H1 (cell line): Measurements from ENCODE around the gene CACNA2D3. TPM values are rescaled to one million over a fixed set of nuclear protein-coding genes. Genes with fewer than 3 reads are reported as not detected.

Experiments used
- CTCF ChIA-PET: fragments of 300-600 bp; sonication (Branson Sonifier 250); formaldehyde crosslinking; loops from one replicate; lab custom pipeline; 2021; ENCODE audit not compliant: partially characterized antibody; lab: Charles Lee
- POLR2A ChIA-PET: fragments of 300-600 bp; sonication (Branson Sonifier 250); formaldehyde crosslinking; loops from one replicate; lab custom pipeline; 2021; ENCODE audit warnings: inconsistent platforms; ENCODE audit not compliant: partially characterized antibody; lab: Charles Lee
- DNase-seq, 2 experiments: peaks; one replicate each; pipeline versions ENCODE4 v3.0.0 to v3.0.0-alpha.2; 2010 to 2022; ENCODE audit warnings: low spot score in 2 of 2, low read depth in 1 of 2, mixed read lengths in 1 of 2
- FAIRE-seq: peaks from 2 replicates; lab custom pipeline; 2011; peaks lifted over from hg19 to GRCh38; lab: Jason Lieb, UNC
- H2AFZ ChIP-seq: 2 replicates; pipeline ENCODE4 v1.8.1; 2012; ENCODE audit warnings: low read length, inconsistent platforms
- H2AK5ac ChIP-seq: 2 replicates; pipeline ENCODE4 v1.6.1; 2013; ENCODE audit warnings: low read depth, low read length
- H2BK120ac ChIP-seq: replicated peaks from 2 replicates; pipeline ENCODE3; 2013; ENCODE audit warnings: low read depth, low read length, inconsistent platforms
- H2BK12ac ChIP-seq: 2 replicates; pipeline ENCODE4 v1.6.1; 2013; ENCODE audit warnings: low read depth, low read length
- H2BK15ac ChIP-seq: 2 replicates; pipeline ENCODE4 v1.6.1; 2013; ENCODE audit warnings: low read length
- H2BK20ac ChIP-seq: 2 replicates; pipeline ENCODE4 v1.6.1; 2013; ENCODE audit warnings: low read length
- H2BK5ac ChIP-seq: 2 replicates; pipeline ENCODE4 v1.6.1; 2013; ENCODE audit warnings: low read depth, low read length
- H3K14ac ChIP-seq: 2 replicates; pipeline ENCODE4 v1.6.1; 2013; ENCODE audit warnings: inconsistent platforms; ENCODE audit not compliant: insufficient read length
- H3K18ac ChIP-seq: 2 replicates; pipeline ENCODE4 v1.6.1; 2013; ENCODE audit warnings: low read length; ENCODE audit errors: extremely low read depth
- H3K23ac ChIP-seq: 2 replicates; pipeline ENCODE4 v1.6.1; 2013; ENCODE audit warnings: inconsistent platforms; ENCODE audit not compliant: insufficient read length
- H3K23me2 ChIP-seq: 2 replicates; pipeline ENCODE4 v1.6.1; 2013; ENCODE audit warnings: low read depth, low read length
- H3K27ac ChIP-seq: 2 replicates; pipeline ENCODE4 v1.6.1; 2011; ENCODE audit warnings: low read depth, low read length, inconsistent platforms
- H3K27me3 ChIP-seq, 4 experiments: replicated peaks in 1 of 4; 1 replicate in 1 of 4; 2 replicates in 3 of 4; pipeline versions ENCODE4 v1.6.1 to v1.8.1; 2011 to 2013; ENCODE audit warnings: low read length in 3 of 4, mild to moderate bottlenecking in 3 of 4, inconsistent platforms in 2 of 4, mixed read lengths in 2 of 4, moderate library complexity in 1 of 4; ENCODE audit not compliant: control insufficient read depth in 3 of 4, insufficient read depth in 3 of 4; ENCODE audit errors: extremely low read depth in 1 of 4
- H3K36me3 ChIP-seq, 4 experiments: 2 replicates each; pipeline versions ENCODE4 v1.6.1 to v1.8.1; 2011 to 2013; ENCODE audit warnings: mild to moderate bottlenecking in 4 of 4, low read length in 3 of 4, moderate library complexity in 2 of 4, control low read depth in 1 of 4, inconsistent platforms in 1 of 4; ENCODE audit not compliant: insufficient read depth in 4 of 4, control insufficient read depth in 2 of 4
- H3K4ac ChIP-seq: replicated peaks from 2 replicates; pipeline ENCODE3; 2013; ENCODE audit warnings: low read length, low read depth, mixed read lengths, inconsistent platforms; ENCODE audit not compliant: insufficient read length
- H3K4me1 ChIP-seq, 4 experiments: replicated peaks in 1 of 4; 1 replicate in 1 of 4; 2 replicates in 3 of 4; pipeline versions ENCODE4 v1.6.1 to v1.8.1; 2011 to 2013; ENCODE audit warnings: low read length in 3 of 4, inconsistent platforms in 2 of 4, mixed read lengths in 1 of 4; ENCODE audit not compliant: insufficient read depth in 4 of 4, control insufficient read depth in 3 of 4
- H3K4me2 ChIP-seq, 2 experiments: 2 replicates each; pipeline versions ENCODE4 v1.6.1 to v1.8.1; 2011 to 2013; ENCODE audit warnings: low read depth in 2 of 2, low read length in 2 of 2, control low read depth in 1 of 2, inconsistent platforms in 1 of 2, mild to moderate bottlenecking in 1 of 2; ENCODE audit not compliant: insufficient read depth in 1 of 2
- H3K4me3 ChIP-seq, 4 experiments: fragments of 200-600, 300-600 bp in 1 of 4; sonication (generic), shearing (Covaris generic), sonication (Bioruptor Twin) in 1 of 4; 2 replicates each; pipeline versions ENCODE4 v1.5.1 to v1.8.1; 2011 to 2016; ENCODE audit warnings: low read length in 4 of 4, low read depth in 3 of 4, control low read depth in 2 of 4, inconsistent platforms in 2 of 4, mild to moderate bottlenecking in 2 of 4, mixed read lengths in 1 of 4, moderate library complexity in 1 of 4; ENCODE audit not compliant: insufficient read depth in 2 of 4; ENCODE audit errors: extremely low read depth in 1 of 4
- H3K56ac ChIP-seq: replicated peaks from 2 replicates; pipeline ENCODE3; 2013; ENCODE audit warnings: low read depth, mild to moderate bottlenecking, mixed read lengths, low read length, inconsistent platforms; ENCODE audit not compliant: insufficient read length
- H3K79me1 ChIP-seq: 2 replicates; pipeline ENCODE4 v1.6.1; 2013; ENCODE audit warnings: low read depth, low read length, control low read depth
- H3K79me2 ChIP-seq, 2 experiments: 2 replicates each; pipeline versions ENCODE4 v1.6.1 to v1.8.1; 2012 to 2013; ENCODE audit warnings: low read length in 2 of 2, mild to moderate bottlenecking in 2 of 2, inconsistent platforms in 1 of 2; ENCODE audit not compliant: insufficient read depth in 2 of 2, control insufficient read depth in 1 of 2
- H3K9ac ChIP-seq, 4 experiments: replicated peaks in 1 of 4; 1 replicate in 1 of 4; 2 replicates in 3 of 4; pipeline versions ENCODE4 v1.6.1 to v1.8.1; 2011 to 2013; ENCODE audit warnings: low read depth in 3 of 4, low read length in 3 of 4, control low read depth in 2 of 4, mild to moderate bottlenecking in 2 of 4, moderate library complexity in 2 of 4, inconsistent platforms in 1 of 4; ENCODE audit errors: extremely low read depth in 1 of 4
- H3K9me3 ChIP-seq, 2 experiments: 2 replicates each; pipeline versions ENCODE4 v1.6.1 to v1.8.1; 2012 to 2013; ENCODE audit warnings: mild to moderate bottlenecking in 2 of 2, moderate library complexity in 2 of 2, control low read depth in 1 of 2, inconsistent platforms in 1 of 2, low read depth in 1 of 2, low read length in 1 of 2, mixed read lengths in 1 of 2; ENCODE audit not compliant: insufficient read depth in 2 of 2
- H4K20me1 ChIP-seq, 2 experiments: replicated peaks in 1 of 2; 2 replicates each; pipeline versions ENCODE3 to v1.8.1; 2011 to 2013; ENCODE audit warnings: inconsistent platforms in 2 of 2, low read length in 2 of 2, mild to moderate bottlenecking in 1 of 2; ENCODE audit not compliant: insufficient read depth in 2 of 2, control insufficient read depth in 1 of 2
- H4K5ac ChIP-seq: 2 replicates; pipeline ENCODE4 v1.6.1; 2013; ENCODE audit warnings: low read length, low read depth, mixed read lengths, inconsistent platforms; ENCODE audit not compliant: insufficient read length
- H4K8ac ChIP-seq: 2 replicates; pipeline ENCODE4 v1.8.0; 2013; ENCODE audit warnings: mild to moderate bottlenecking, moderate library complexity, low read length, inconsistent platforms; ENCODE audit not compliant: insufficient read depth; ENCODE audit errors: extremely low read depth
- H4K91ac ChIP-seq: replicated peaks from 2 replicates; pipeline ENCODE3; 2013; ENCODE audit warnings: low read length, mixed read lengths, inconsistent platforms; ENCODE audit not compliant: insufficient read length
- BRCA1 ChIP-seq: IDR thresholded peaks from 2 replicates; pipeline ENCODE4 v1.6.1; 2012; ENCODE audit warnings: low read depth, low read length, improper control_type of control experiment
- CEBPB ChIP-seq: IDR thresholded peaks from 2 replicates; pipeline ENCODE4 v1.6.1; 2012; ENCODE audit warnings: low read depth, low read length
- CTBP2 ChIP-seq: IDR thresholded peaks from 2 replicates; pipeline ENCODE4 v1.7.0; 2011; ENCODE audit warnings: borderline replicate concordance, mild to moderate bottlenecking, moderate library complexity, mixed read lengths, low read length; ENCODE audit not compliant: insufficient read depth, insufficient read length
- E2F6 ChIP-seq: IDR thresholded peaks from 2 replicates; pipeline ENCODE4 v1.6.1; 2012; ENCODE audit warnings: inconsistent platforms
- FOSL1 ChIP-seq: IDR thresholded peaks from 2 replicates; pipeline ENCODE4 v1.6.1; 2011; ENCODE audit warnings: mild to moderate bottlenecking, low read depth, low read length, moderate library complexity; ENCODE audit not compliant: insufficient read depth
- GTF2F1 ChIP-seq: IDR thresholded peaks from 2 replicates; pipeline ENCODE4 v1.6.1; 2012; ENCODE audit warnings: low read depth, low read length, improper control_type of control experiment, borderline replicate concordance
- JUND ChIP-seq: IDR thresholded peaks from 2 replicates; pipeline ENCODE4 v1.6.1; 2011; ENCODE audit warnings: mild to moderate bottlenecking, improper control_type of control experiment, low read length
- KDM1A ChIP-seq: fragments of 200-600, 300-600 bp; sonication (generic); IDR thresholded peaks from 2 replicates; pipeline ENCODE4 v1.7.1; 2016; ENCODE audit warnings: mild to moderate bottlenecking, low read length, borderline replicate concordance
- MAX ChIP-seq: IDR thresholded peaks from 2 replicates; pipeline ENCODE4 v1.6.1; 2012; ENCODE audit warnings: inconsistent platforms
- SAP30 ChIP-seq: fragments of 300-600 bp; sonication (generic); IDR thresholded peaks from 2 replicates; pipeline ENCODE4 v1.7.1; 2012; ENCODE audit warnings: low read length, moderate library complexity, mild to moderate bottlenecking, inconsistent platforms; ENCODE audit not compliant: insufficient read depth, insufficient replicate concordance
- SIRT6 ChIP-seq: IDR thresholded peaks from one replicate; pipeline ENCODE4 v1.7.1; 2012; ENCODE audit warnings: low read length, inconsistent platforms
- SP1 ChIP-seq: IDR thresholded peaks from 2 replicates; pipeline ENCODE4 v1.6.1; 2011; ENCODE audit warnings: low read depth, low read length
- SRF ChIP-seq: IDR thresholded peaks from 2 replicates; pipeline ENCODE4 v1.6.1; 2011; ENCODE audit warnings: mild to moderate bottlenecking, low read depth, low read length, moderate library complexity
- TBP ChIP-seq: IDR thresholded peaks from 2 replicates; pipeline ENCODE4 v1.6.1; 2011; ENCODE audit warnings: low read depth, low read length, improper control_type of control experiment
- TEAD4 ChIP-seq: IDR thresholded peaks from 2 replicates; pipeline ENCODE4 v1.6.1; 2012; ENCODE audit warnings: low read depth, low read length, inconsistent platforms, mixed read lengths
- WGBS, 2 experiments: shearing (Covaris generic) in 1 of 2; methylation state at CpG; one replicate each; pipeline versions ENCODE4 v1.1.6 to v1.1.7; 2013 to 2015; ENCODE audit warnings: low lambda C conversion rate in 2 of 2, mixed read lengths in 2 of 2, inconsistent platforms in 1 of 2, low coverage in 1 of 2, missing lambda C conversion rate in 1 of 2; ENCODE audit not compliant: insufficient replicate concordance in 2 of 2, insufficient coverage in 1 of 2, insufficient read length in 1 of 2; ENCODE audit errors: extremely low coverage in 1 of 2, missing lambda C conversion rate in 1 of 2; 5-methylcytosine and 5-hydroxymethylcytosine counted together
- polyA plus RNA-seq, 7 experiments: library from polyadenylated mRNA; depleted of rRNA in 3 of 7; stranded (reverse) in 5 of 7; unstranded in 2 of 7; fragments of >200 nt in 5 of 7; fragments of 200-250 nt in 2 of 7; gene quantifications; 1 replicate in 5 of 7; 2 replicates in 1 of 7; 4 replicates in 1 of 7; pipeline versions ENCODE4 v1.2.1 to v1.2.3, GENCODE V29; 2011 to 2013; ENCODE audit warnings: missing spikeins in 2 of 7, mixed read lengths in 2 of 7
- total RNA-seq: library from RNA; stranded (reverse); fragmentation: NEBNext Ultra II Directional; extraction: Animal tissue kit (Norgen Biotek cat#: 25700); gene quantifications from 2 replicates; pipeline ENCODE4 v1.2.1, GENCODE V29; 2021

The CACNA2D3 gene
- total and polyA plus RNA-seq, 2 of the 8 experiments (the other 6 are each of a cell fraction or from before 2014, with no cell fraction given), result 1.5 to 1.8 TPM

GRCh38 chr3:54264050-54264449 lies 141.7 kb downstream of the CACNA2D3 start:
- H3K27ac ChIP-seq, result no peak overlapping the region
- ChIA-PET POLR2A (no interaction called here), CTCF (no interaction called here)
- H3K23me2 ChIP-seq, result no peaks in the 10 kb centered on the region
- H2BK5ac ChIP-seq, result no peak overlapping the region
- H3K56ac ChIP-seq, result no peak overlapping the region
- H4K5ac ChIP-seq, result no peak overlapping the region
- H3K9me3 ChIP-seq, result no peaks in the 10 kb centered on the region
- H3K4ac ChIP-seq, result no peak overlapping the region
- DNase-seq, result no peak
- no peak overlapping the region for H2BK15ac ChIP-seq
- H4K20me1 ChIP-seq, result no peaks in the 10 kb centered on the region
- no peak overlapping the region for H2AK5ac ChIP-seq
- no peak overlapping the region; the same call in 1 of the 2 replicates for H4K8ac ChIP-seq
- no peak overlapping the region for H2BK20ac ChIP-seq
- H3K23ac ChIP-seq, result no peak overlapping the region
- H3K18ac ChIP-seq, result no peak overlapping the region
- H3K4me1 ChIP-seq, result no peaks in the 10 kb centered on the region
- no peak overlapping the region for H3K4me3 ChIP-seq
- H2AFZ ChIP-seq, result no peak overlapping the region
- WGBS, 2 experiments, result 74% methylated on average over 4 of the region's 4 CpGs; no CpG with 5 or more reads in 1 of the 2 experiments
- no peak overlapping the region for H2BK12ac ChIP-seq
- no peak overlapping the region for H2BK120ac ChIP-seq
- no peak overlapping the region for H3K9ac ChIP-seq
- H3K79me2 ChIP-seq, result no peaks in the 10 kb centered on the region
- H3K27me3 ChIP-seq, result no peaks in the 10 kb centered on the region
- H4K91ac ChIP-seq, result no peak overlapping the region
- no peak for FAIRE-seq
- no peaks in the 10 kb centered on the region for H3K79me1 ChIP-seq
- no peak overlapping the region for H3K14ac ChIP-seq
- H3K4me2 ChIP-seq, result no peak overlapping the region
- H3K36me3 ChIP-seq, result no peaks in the 10 kb centered on the region
- TF ChIP-seq SP1, result no peak
- no peak for TF ChIP-seq GTF2F1
- TF ChIP-seq CTBP2, result no peak
- no peak for TF ChIP-seq TBP
- no peak for TF ChIP-seq TEAD4
- TF ChIP-seq SAP30, result no peak
- TF ChIP-seq SIRT6, result no peak
- TF ChIP-seq E2F6, result no peak
- TF ChIP-seq BRCA1, result no peak
- no peak for TF ChIP-seq CEBPB
- TF ChIP-seq FOSL1, result no peak
- no peak for TF ChIP-seq SRF
- TF ChIP-seq MAX, result no peak
- TF ChIP-seq JUND, result no peak
- no peak for TF ChIP-seq KDM1A
